ENCODE data around the gene ZBTB45.
"Not testable (repeated sequence)": the region's sequence is repeated elsewhere in the genome, so short reads cannot be mapped to it uniquely, and the experiment has no call there.

ZBTB45 gene

DNA sequence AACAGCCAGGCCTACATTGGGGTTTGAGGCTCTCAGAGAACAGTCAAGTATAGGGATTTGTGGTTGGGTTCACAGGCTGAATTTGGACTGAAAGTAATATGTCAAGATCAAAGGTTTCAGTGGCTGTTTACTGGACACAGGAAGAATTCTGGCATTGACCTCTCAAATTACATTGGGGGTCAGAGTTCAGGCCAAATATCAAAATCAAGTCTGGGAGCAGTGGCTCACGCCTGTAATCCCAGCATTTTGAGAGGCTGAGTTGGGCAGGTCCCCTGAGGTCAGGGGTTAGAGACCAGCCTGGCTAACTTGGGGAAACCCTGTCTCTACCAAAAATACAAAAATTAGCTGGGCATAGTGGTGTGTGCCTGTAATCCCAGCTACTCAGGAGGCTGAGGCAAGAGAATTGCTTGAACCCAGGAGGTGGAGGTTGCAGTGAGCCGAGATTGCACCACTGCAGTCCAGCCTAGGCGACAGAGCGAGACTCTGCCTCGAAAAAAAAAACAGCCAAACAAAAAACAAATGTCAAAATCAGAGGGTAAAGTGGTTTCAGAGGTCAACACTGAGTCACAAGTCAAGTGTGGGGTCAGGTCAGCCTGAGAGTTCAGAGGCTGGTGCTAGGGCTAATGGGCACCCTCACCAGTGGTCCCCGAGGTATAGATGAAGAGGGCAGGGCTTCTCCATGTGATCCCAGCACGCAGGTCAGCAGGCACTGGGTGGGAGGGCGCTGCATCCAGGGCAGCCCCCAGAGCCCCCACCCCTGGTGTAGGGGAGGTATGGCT is 9.3 kb downstream of the ZBTB45 start:
- DNase-seq (ENCODE audit: low read depth): no peak

DNA sequence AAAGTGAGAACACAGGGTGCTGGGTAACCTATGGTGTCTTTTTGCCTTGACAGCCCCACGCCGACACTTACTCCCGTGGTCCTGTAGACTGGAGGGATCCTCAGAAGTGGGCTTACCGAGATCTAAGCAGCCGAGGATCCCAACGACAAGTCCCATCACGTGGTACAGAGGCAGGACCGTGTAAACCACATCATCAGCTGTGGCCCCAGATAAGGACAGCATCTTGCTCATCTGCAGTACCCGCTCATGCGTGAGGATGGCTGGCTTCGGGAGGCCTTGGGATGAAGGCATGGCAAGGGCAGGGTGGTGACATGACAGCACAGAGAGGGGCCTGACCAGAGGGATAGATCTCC is 9.9 kb downstream of the ZBTB45 start:
- DNase-seq (ENCODE audit: low read depth): no peak

DNA sequence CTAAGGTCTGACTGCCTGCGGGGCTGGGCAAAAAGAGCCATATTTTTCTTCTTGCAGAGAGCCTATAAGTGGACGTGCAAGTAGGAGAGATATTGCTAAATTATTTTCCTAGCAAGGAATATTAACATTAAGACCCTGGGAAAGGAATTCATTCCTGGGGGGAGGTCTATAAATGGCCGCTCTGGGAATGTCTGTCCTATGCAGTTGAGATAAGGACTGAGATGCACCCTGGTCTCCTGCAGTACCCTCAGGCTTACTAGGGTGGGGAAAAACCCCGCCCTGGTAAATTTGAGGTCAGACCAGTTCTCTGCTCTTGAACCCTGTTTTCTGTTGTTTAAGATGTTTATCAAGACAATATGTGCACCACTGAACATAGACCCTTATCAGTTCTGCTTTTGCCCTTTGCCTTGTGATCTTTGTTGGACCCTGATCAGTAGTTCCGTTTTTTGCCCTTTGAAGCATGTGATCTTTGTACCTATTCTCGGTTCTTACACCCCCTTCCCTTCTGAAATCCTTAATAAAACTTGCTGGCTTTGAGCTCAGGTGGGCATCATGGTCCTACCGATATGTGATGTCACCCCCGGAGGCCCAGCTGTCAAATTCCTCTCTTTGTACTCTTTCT is 11.9 kb downstream of the ZBTB45 start:
- not testable (repeated sequence) for DNase-seq (ENCODE audit: low read depth)

DNA sequence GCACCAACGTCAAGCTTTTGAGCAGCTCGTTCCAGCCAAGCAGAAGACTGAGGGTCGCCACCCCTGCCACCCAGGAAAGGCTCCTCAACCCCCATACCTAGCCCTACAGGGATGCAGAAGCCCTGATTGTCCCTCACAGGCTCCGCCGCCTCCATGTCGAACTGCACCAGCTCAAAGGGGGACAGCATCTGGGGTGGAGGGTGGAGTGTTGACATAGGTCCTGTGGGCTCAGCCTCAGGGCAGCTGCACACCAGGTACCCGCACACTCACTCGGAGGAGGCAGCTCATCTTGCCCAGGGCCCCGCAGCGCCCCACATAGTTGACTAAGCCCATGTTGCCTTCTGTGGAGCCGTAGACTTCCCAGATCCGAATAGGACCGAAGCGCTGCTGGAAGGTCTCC is 19.4 kb downstream of the ZBTB45 start:
- DNase-seq (ENCODE audit: low read depth): no peak

DNA sequence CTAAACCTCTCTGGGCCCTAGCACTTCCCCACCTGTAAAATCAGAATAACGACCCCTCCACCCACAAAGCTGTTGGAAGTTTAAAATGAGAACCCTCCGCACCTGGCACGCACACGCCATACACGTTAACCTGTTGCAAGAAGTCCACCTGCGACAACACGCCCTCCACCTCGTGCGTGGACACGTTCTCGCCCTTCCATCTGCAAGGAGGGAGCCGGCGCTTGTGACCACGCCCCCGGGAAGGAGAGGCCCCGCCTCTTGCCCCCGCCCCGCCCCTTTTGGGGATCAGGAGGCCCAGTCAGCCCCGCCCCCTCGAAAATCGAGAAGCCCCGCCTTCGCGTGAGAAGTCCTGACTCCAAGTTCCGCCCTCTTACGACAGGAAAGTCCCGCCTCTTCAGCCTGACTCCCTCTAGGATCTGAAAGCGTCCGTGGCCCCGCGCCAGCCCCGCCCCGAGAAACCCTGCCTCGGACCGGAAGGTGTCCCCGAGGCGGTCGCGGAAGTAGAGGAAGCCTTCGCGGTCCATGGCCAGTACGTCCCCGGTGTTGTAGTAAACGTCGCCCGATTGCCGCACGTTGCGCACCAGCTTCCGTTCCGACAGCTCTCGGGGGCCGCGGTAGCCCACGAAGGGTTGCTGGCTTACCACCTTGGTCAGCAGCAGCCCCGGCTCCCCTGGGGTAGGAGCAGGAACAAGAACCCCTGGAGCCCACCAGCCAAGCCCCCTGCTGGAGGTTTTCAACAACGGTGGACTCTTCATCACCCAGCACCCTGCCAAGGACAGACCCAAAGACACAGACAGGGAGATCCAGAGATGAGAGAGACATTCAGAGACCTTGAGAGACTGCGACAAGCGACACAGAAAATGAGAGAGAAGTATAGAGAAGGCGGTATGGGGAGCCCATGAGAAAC is 20.3 kb downstream of the ZBTB45 start:
- peak; percentile 92 for DNase-seq (ENCODE audit: low read depth)

DNA sequence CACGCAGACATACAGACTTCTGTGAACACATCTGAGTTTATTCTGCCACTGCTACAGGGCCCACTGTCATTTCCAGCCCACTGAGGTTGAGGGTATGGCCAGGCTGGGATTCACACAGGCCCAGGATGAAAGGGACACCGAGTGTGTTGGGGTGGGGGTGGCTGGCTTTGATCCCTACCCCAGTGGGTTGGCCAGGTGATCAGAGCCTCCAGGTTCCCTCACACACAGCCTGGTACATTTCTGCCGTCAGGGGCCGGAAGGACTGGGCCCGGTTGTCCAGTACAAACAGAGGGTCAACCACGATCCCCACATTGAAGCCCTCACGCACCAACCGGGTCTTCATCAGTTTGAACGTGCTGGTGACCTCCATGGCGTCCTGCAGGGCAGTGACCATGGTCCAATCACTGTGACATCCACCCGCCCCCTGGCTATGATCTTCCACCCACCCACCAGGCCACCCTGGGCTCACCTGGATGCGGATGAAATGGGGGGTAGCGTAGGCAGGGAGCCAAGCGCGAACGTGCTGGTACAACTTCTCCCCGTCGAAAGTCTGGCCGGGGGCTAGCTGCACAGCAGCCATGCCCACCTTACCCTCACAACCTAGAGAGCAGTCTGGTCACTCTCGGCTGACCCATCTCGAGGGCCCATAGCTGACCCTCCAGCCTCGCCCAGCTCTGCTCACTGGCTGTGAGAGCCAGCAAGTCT is 21.1 kb downstream of the ZBTB45 start:
- DNase-seq (ENCODE audit: low read depth): no peak

DNA sequence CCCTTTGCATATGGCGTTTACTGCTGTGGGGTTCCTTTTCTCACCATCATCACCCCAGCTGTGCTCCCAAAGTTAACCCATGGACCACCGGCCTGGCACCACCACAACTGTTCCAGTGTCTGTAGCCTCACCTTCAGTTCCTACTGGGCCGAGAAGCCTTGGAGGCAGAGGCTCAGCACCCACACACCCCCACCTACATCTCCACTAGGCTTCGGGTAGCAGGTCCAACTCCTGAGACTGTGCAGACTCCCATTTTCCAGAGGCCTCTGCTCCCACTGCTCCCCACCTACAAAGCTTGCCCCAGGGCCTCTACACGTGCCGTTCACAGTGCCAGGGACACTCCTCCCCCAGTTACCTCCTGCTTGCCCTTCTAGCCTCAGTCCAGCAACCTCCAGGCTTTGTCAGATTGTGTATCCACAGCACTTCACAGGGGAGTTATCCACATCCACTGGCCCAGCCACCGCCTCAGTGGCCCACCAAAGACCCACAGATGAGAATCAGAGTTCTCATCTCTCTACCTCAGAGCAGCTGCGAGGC is 21.9 kb downstream of the ZBTB45 start:
- no peak for DNase-seq (ENCODE audit: low read depth)

DNA sequence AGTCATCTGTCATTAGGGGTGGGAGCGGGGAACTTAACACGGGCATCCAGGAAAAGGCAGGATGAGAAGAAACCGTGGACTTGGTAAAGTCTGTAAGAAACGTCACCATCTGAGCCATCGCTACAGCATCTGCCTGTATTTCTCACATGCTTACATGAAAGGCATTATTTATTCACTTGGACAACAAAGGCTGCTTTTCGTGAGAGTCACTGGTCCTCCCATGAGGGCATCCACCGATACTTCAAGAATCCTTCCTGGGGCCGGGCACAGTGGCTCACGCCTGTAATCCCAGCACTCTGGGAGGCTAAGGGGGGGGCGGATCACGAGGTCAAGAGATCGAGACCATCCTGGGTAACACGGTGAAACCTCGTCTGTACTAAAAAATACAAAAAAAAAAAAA is 27.3 kb downstream of the ZBTB45 start:
- no peak for DNase-seq (ENCODE audit: low read depth)

DNA sequence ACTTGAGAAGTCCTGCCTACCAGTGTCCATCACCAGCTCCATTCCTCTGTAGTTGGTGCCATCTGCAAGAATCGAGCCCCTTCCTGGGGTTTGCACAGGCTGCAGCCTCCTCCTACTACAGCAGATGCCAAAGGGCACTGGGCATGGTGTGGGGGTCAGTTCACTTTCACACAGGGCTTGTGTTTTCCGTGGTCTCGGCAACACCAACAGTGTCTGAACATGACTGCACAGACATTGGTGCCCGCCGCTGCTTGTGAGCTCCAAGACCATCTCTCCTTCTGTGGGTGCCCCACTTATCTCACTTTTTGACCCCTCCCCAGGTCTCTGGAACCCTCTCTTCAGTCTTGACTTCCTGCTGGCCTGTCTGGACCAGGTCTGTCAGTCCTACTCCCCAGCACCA is 28.2 kb downstream of the ZBTB45 start:
- no peak for DNase-seq (ENCODE audit: low read depth)

DNA sequence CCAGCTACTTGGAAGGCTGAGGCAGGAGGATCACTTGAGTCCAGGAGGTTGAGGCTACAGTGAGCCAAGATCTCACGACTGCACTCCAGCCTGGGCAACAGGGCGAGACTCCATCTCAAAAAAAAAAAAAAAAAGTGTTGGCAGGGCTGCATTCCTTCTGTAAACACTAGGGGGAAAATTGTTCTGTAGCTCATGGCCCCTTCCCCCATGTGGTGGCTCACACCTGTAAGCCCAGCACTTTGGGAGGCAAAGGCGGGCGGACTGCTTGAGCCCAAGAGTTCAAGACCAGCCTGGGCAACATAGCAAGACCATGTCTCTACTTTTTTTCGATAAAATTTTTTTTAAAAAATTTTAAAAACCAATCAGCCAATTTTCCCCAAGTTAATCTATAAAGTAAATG is 35.3 kb downstream of the ZBTB45 start:
- DNase-seq (ENCODE audit: low read depth): not testable (repeated sequence)

DNA sequence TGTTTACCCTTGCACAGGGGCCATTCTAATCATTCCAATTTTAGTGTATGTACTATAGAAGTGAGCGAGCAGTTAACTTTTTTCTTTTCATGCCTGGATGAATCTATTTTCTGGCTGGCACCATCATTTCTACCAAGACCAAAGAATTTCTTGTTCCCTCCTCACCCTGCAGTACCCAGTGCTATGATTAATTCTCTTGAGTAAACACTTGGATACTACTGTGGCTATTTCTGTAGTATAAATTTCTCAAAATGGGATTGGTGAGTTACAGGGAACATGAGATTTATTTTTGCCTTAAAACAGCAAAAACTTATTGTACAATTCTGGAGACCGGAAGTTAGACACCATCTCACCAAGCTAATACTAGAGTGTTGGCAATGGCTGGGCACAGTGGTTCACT is 35.8 kb downstream of the ZBTB45 start:
- no peak for DNase-seq (ENCODE audit: low read depth)

DNA sequence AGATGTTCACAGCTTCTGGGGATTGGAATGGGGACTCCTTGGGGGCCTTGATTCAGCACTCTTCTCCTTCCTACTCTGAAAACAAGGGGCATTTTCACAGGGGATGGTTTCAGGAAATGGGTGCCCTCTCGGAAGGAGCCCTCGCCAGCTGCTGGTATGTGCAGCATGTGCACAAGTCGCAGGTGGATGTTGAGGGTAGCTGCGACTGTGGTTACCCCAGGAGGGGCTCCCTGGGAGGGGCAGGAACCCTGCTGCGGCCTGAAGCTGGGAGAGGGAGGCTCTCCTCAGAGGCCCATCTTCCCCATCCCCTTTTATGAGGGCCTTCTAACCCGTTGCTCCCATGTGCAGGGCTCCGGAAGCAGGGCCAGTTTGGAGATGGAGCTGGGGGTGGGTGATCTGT is 37.2 kb downstream of the ZBTB45 start:
- no peak for DNase-seq (ENCODE audit: low read depth)

DNA sequence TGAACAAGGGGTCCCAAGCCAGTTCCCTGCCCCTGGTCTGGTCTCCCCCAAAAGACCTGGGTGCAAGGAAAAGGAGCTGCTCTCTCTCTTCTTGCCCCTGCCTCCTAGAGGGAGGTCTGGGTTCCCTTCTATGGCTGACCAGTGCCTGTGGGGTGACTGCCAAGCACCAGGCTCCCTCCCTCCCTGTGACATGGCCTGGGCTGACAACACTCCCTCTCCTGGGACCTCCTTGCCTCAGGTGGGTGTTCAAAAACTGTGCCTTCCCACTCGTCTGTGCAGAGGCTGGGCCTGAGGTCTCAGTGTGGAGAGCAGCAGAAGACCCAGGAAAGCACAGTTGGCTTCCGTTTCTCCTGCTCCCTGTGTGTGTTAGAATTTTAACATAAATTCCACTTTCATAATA is 38.8 kb downstream of the ZBTB45 start:
- no peak for DNase-seq (ENCODE audit: low read depth)

DNA sequence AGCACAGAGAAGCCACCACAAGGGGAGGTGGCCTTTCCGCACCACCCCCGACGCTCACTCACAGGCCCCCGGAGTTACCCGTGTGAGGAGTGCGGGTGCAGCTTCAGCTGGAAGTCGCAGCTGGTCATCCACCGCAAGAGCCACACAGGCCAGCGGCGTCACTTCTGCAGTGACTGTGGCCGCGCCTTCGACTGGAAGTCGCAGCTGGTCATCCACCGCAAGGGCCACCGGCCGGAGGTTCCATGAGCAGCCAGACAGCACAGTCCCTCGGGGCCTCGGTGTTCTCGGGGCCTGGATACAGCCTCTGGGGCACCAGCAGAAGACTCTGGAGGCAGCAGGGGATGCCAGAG is 39.2 kb downstream of the ZBTB45 start:
- no peak for DNase-seq (ENCODE audit: low read depth)

DNA sequence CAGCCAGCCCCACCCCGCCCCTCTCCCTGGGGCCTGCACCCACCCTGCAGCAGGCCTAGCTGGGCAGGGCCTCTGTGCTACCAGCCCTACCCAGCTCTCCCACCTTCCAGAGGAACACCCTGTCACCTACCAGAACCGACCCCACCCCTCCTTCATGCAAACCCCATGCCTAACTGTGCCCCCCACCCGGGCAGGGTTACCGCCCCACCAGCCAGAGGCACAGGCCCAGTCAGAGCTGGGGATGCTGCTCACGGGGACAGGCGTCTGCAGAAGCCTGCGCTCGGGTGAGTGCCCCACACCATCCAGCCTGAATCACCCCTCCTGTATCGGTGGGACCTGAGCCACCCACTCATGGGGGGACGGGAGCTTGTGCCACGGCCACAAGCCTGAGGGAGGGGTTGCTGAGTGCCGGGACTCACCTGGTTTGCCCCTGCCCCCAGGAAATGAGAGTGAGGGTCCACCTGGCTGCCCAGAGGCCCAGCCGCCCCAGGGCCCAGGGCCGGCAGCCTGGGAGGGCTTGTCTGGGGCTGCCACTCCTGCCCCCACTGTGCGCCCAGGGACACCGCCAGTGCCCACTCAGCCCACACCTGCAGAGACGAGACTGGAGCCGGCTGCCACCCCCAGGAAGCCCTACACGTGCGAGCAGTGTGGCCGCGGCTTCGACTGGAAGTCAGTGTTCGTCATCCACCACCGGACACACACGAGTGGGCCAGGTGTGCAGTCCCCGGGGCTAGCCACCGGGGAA is 39.7 kb downstream of the ZBTB45 start:
- no peak for DNase-seq (ENCODE audit: low read depth)

DNA sequence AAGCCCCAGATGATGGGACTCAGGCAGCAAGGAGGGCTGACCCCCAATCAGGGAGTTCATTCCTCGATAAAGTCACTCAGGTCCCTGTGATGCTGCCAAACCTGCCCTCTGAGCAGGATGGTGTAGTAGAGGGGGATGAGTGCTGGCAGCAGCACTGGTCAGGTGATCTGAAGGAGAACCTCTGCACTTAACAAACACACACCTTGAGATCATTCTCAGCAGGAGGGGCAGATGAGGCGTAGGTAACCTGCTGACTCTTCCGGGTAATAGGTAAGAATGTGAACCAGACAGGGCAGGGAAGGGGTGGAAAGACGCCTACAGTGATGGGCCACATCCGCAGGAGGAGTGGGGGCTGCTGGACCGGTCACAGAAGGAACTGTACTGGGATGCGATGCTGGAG is 40.3 kb downstream of the ZBTB45 start:
- no peak for DNase-seq (ENCODE audit: low read depth)

DNA sequence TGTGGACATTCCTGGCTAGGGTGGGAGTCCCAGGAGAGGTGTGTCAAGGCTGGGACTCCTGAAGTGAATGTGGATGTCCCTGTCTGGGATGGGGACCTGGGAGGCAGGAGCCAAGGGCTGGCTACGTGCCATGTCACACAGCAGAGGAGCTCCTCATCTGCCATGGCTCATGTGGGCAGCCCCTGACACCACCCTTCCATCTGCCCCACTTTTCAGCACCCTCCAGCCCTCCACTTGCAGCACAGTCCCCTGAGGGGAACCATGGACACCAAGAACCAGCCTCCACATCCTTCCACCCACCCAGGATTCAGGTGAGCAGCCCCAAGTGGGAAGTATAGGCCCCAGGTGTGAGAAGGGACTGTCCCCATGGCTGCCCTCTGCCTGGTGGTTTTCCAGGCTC is 41.7 kb downstream of the ZBTB45 start:
- DNase-seq (ENCODE audit: low read depth): no peak

DNA sequence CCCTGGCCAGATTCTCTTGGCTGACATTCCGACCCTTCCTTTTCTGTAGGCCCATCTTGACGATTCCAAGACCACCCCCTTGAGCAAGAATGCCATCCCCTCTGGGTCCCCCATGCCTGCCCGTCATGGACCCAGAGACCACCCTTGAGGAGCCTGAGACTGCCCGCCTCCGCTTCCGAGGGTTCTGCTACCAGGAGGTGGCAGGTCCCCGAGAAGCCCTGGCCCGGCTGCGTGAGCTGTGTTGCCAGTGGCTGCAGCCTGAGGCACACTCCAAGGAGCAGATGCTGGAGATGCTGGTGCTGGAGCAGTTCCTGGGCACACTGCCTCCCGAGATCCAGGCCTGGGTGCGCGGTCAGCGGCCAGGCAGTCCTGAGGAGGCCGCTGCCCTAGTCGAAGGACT is 42.5 kb downstream of the ZBTB45 start:
- DNase-seq (ENCODE audit: low read depth): no peak

DNA sequence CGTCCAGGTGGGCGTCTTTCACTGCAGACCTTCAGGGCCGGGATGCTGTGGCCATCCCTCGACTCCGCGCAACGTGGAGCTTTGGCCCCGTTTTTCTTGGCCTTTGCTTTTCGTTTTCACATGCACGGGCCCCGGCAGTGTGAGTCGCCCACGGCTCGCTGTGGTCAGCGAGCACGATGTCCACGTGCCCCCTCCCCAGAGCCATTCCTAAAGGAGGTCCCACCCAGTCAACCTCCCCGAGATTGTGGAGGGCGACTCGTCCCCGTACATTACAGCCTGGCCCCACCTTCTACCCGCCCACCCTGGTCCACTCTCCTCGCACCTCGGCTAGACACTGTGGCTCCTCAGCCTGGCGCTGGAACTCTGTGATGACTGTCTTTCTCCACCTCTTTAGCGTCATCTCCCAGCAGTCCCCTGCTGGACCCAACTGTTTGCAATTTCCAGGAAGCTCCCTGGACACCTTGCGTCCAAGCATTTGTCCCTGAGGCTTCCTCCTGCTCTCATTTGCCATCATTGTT is 43.1 kb downstream of the ZBTB45 start:
- DNase-seq (ENCODE audit: low read depth): no peak

DNA sequence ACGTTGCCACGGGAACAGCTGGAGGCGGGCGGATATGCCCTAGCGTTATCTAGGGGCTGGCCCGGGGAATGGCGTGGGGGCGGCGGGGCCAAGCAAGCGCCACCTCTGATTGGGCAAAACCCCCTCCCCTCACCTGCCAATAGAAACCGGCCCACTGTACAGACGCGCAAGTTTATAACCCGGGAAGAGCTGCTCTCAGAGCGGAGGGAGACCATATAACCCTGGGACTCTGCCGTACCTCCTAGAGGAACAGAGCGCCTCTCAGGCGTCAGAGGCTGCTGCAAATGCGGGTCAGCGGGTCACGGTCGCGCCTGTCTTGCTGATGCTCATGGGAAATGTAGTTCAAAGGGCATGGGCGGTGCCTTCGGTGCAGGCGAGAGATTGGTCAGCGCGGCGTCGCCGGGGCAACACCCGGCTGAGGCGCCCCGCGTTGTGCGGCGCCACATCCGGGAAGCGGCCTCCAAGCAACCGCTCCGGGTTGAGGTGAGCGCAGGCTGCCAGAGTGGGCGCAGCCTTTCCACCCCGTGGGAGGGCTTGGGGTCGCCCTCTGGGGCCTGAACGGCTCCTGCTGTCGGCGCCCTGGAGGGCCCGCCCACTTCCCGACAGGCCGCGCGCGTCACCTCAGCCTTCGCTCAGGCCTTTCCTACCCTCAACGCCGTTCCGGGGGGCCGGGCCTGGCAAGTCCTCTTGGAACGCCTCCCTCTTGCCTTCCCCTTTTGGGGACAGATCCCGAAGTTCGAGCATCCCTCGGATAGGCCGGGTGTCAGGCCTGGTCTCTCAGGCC is 43.7 kb downstream of the ZBTB45 start, which contains the start of gene ZNF446:
Gene ZNF446, plus strand, starts transcription at position 639 of the 784 bp plus-strand sequence. CDS start 867 bp downstream, outside the sequence.
- DNase-seq (ENCODE audit: low read depth): peak; percentile 85
